Spleen (tissue), 11 donors: Measurements from ENCODE around the gene SHISA9. TPM values are rescaled to one million over a fixed set of nuclear protein-coding genes. Genes with fewer than 3 reads are reported as not detected.

ENCODE experiments used
- DNase-seq: peaks from one replicate; pipeline ENCODE4 v3.0.0-alpha.2; 2020
- H3K27ac ChIP-seq, 8 donors: fragments of 200-600 bp; sonication (generic) in 7 of 8; 1 replicate in 4 of 8; 2 replicates in 4 of 8; pipeline versions ENCODE4 v1.5.0 to v1.8.0; 2016 to 2021; ENCODE audit warnings: inconsistent platforms in 4 of 8, mild to moderate bottlenecking in 4 of 8, moderate library complexity in 1 of 8
- H3K27me3 ChIP-seq, 7 donors: fragments of 200-600 bp; sonication (generic) in 6 of 7; replicated peaks in 1 of 7; 1 replicate in 4 of 7; 2 replicates in 3 of 7; pipeline versions ENCODE4 v1.5.0 to v1.8.0; 2016 to 2021; ENCODE audit warnings: inconsistent platforms in 3 of 7, mild to moderate bottlenecking in 1 of 7
- H3K36me3 ChIP-seq, 6 donors: fragments of 200-600 bp; sonication (generic) in 5 of 6; 1 replicate in 4 of 6; 2 replicates in 2 of 6; pipeline versions ENCODE4 v1.5.0 to v1.8.0; 2016 to 2021; ENCODE audit warnings: inconsistent platforms in 2 of 6
- H3K4me1 ChIP-seq, 6 donors: fragments of 200-600 bp; sonication (generic) in 5 of 6; 1 replicate in 3 of 6; 2 replicates in 3 of 6; pipeline versions ENCODE4 v1.5.0 to v1.8.0; 2016 to 2021; ENCODE audit warnings: inconsistent platforms in 3 of 6
- H3K4me3 ChIP-seq, 8 donors: fragments of 200-600 bp; sonication (generic) in 7 of 8; 1 replicate in 4 of 8; 2 replicates in 4 of 8; pipeline versions ENCODE4 v1.5.0 to v1.8.0; 2016 to 2021; ENCODE audit warnings: inconsistent platforms in 4 of 8, mild to moderate bottlenecking in 4 of 8, moderate library complexity in 2 of 8
- H3K9me3 ChIP-seq, 8 donors: fragments of 200-600 bp; sonication (generic) in 7 of 8; 1 replicate in 4 of 8; 2 replicates in 4 of 8; pipeline versions ENCODE4 v1.5.0 to v1.8.0; 2016 to 2021; ENCODE audit warnings: inconsistent platforms in 4 of 8
- CTCF ChIP-seq, 11 experiments: fragments of 200-600 bp in 7 of 11; fragments of 450-650 bp in 4 of 11; sonication (generic) in 4 of 11; IDR thresholded peaks in 8 of 11; conservative IDR thresholded peaks in 3 of 11; 1 replicate in 7 of 11; 2 replicates in 4 of 11; pipeline versions ENCODE4 v1.4.0 to v1.8.0; 2016 to 2021; ENCODE audit warnings: antibody characterized with exemption in 11 of 11, inconsistent platforms in 4 of 11, mild to moderate bottlenecking in 1 of 11
- POLR2A ChIP-seq, 3 donors: fragments of 450-650 bp; IDR thresholded peaks; one replicate each; pipeline ENCODE4 v1.5.1; 2017; ENCODE audit warnings: antibody characterized with exemption in 3 of 3, mild to moderate bottlenecking in 1 of 3
- POLR2AphosphoS5 ChIP-seq, 3 donors: sonication (generic); formaldehyde crosslinking; IDR thresholded peaks; one replicate each; pipeline ENCODE4 v1.5.1; 2017; ENCODE audit warnings: antibody characterized with exemption in 3 of 3
- WGBS, 5 donors: extraction: QIAGEN DNeasy Blood & Tissue Kit in 3 of 5; methylation state at CpG; one replicate each; pipeline versions ENCODE4 v1.1.5 to v1.1.7; 2013 to 2018; 5-methylcytosine and 5-hydroxymethylcytosine counted together
- intact Hi-C: fragments of 100-400 bp; cut with DNase I; formaldehyde crosslinking; loops from one replicate; pipeline ENCODE4 v1.15.0; 2023; ENCODE audit warnings: low total_unique reads
- polyA plus RNA-seq, 3 donors: library from polyadenylated mRNA; stranded (reverse); fragments of 200-250 nt; gene quantifications; one replicate each; pipeline ENCODE4 v1.2.1, GENCODE V29; 2013
- total RNA-seq, 7 donors: library from RNA; depleted of rRNA in 3 of 7; stranded (reverse); fragments of >200 nt in 3 of 7; fragmentation: NEBNext Ultra II Directional in 4 of 7; extraction: Animal tissue kit (Norgen Biotek cat#: 25700) in 4 of 7; gene quantifications; one replicate each; pipeline versions ENCODE4 v1.1.0 to v1.2.1, GENCODE V29; 2016 to 2021
- donor health status: healthy with polysubstance abuse.
- donor health status: DM: no; HTN: no; CAD: no; lungs with moderate emphysema.
- donor health status: DM: no; HTN: no; CAD: no.
- donor health status: Bipolar disorder and iron deficiency.
- donor health status: healthy.
- donor health status: DM: no; HTN: no; CAD: no.
- donor health status: DM: yes; HTN: yes; CAD: no.

Gene SHISA9
- total and polyA plus RNA-seq, 10 donors: 0.02 to 0.17 (median 0.05) TPM; not detected in 4

GRCh38 chr16:13158427-13158826 is 257.0 kb downstream of the SHISA9 start:
- H3K4me3 ChIP-seq: no peak overlapping the region
- H3K27ac ChIP-seq: no peak overlapping the region
- H3K27me3 ChIP-seq: no peaks in the 10 kb centered on the region
- 77 to 97% (median 90%) methylated on average over 3 of the region's 3 CpGs for WGBS, 5 donors
- no peaks in the 10 kb centered on the region for H3K36me3 ChIP-seq
- intact Hi-C loops: no loop called here
- H3K4me1 ChIP-seq: no peaks in the 10 kb centered on the region
- peaks cover 0 to under 1% (median 0%) of the 10 kb centered on the region in 8 donors for H3K9me3 ChIP-seq
- no peak for DNase-seq
- TF ChIP-seq POLR2A (IDR thresholded peaks at IDR 0.05) (no peak), CTCF (IDR thresholded peaks at IDR 0.05 in 8 of 11, conservative IDR thresholded peaks at IDR 0.05 in 3 of 11) (no peak), POLR2AphosphoS5 (IDR thresholded peaks at IDR 0.05) (no peak)

GRCh38 chr16:13165024-13165423 is 263.6 kb downstream of the SHISA9 start:
- Histone ChIP-seq H3K4me3 (no peak overlapping the region), H3K4me1 (no peaks in the 10 kb centered on the region), H3K27me3 (no peaks in the 10 kb centered on the region), H3K9me3 (peaks cover 0 to 37% (median 18%) of the 10 kb centered on the region in 8 donors), H3K27ac (no peak overlapping the region), H3K36me3 (no peaks in the 10 kb centered on the region)
- TF ChIP-seq POLR2AphosphoS5 (IDR thresholded peaks at IDR 0.05) (no peak), POLR2A (IDR thresholded peaks at IDR 0.05) (no peak), CTCF (IDR thresholded peaks at IDR 0.05 in 8 of 11, conservative IDR thresholded peaks at IDR 0.05 in 3 of 11) (no peak)
- 76 to 87% (median 83%) methylated on average over 1 of the region's 1 CpG for WGBS, 5 donors
- intact Hi-C loops: no loop called here
- DNase-seq: no peak

GRCh38 chr16:13168091-13168572 is 266.7 kb downstream of the SHISA9 start:
- Histone ChIP-seq H3K9me3 (peaks cover 0 to 37% (median 18%) of the 10 kb centered on the region in 8 donors), H3K4me3 (no peak overlapping the region), H3K4me1 (no peaks in the 10 kb centered on the region), H3K36me3 (no peaks in the 10 kb centered on the region), H3K27ac (no peak overlapping the region), H3K27me3 (no peaks in the 10 kb centered on the region)
- intact Hi-C loops: no loop called here
- 67 to 86% (median 76%) methylated on average over 4 of the region's 4 CpGs for WGBS, 5 donors
- DNase-seq: no peak
- no peak for TF ChIP-seq POLR2AphosphoS5 (IDR thresholded peaks at IDR 0.05)
- TF ChIP-seq POLR2A (IDR thresholded peaks at IDR 0.05): no peak
- no peak for TF ChIP-seq CTCF (IDR thresholded peaks at IDR 0.05 in 8 of 11, conservative IDR thresholded peaks at IDR 0.05 in 3 of 11)

GRCh38 chr16:13171313-13171712 is 269.9 kb downstream of the SHISA9 start:
- Histone ChIP-seq H3K36me3 (no peaks in the 10 kb centered on the region), H3K4me1 (no peaks in the 10 kb centered on the region), H3K4me3 (no peak overlapping the region), H3K27me3 (no peaks in the 10 kb centered on the region), H3K9me3 (peaks cover 0 to 16% (median 2%) of the 10 kb centered on the region in 8 donors), H3K27ac (no peak overlapping the region)
- intact Hi-C loops: no loop called here
- WGBS, 5 donors: 33 to 44% (median 35%) methylated on average over 4 of the region's 4 CpGs
- TF ChIP-seq POLR2AphosphoS5 (IDR thresholded peaks at IDR 0.05) (no peak), POLR2A (IDR thresholded peaks at IDR 0.05) (no peak), CTCF (IDR thresholded peaks at IDR 0.05 in 8 of 11, conservative IDR thresholded peaks at IDR 0.05 in 3 of 11) (no peak)
- no peak for DNase-seq
